HG02571 (cell line): ENCODE results near the gene SMIM23.

Experiments used
- ATAC-seq: cut with Tn5 transposase; IDR thresholded peaks from one replicate; pipeline ENCODE4 v1.9.1; 2021; ENCODE audit warnings: mild to moderate bottlenecking, moderate library complexity; ENCODE audit not compliant: unreplicated experiment

Gene SMIM23

DNA sequence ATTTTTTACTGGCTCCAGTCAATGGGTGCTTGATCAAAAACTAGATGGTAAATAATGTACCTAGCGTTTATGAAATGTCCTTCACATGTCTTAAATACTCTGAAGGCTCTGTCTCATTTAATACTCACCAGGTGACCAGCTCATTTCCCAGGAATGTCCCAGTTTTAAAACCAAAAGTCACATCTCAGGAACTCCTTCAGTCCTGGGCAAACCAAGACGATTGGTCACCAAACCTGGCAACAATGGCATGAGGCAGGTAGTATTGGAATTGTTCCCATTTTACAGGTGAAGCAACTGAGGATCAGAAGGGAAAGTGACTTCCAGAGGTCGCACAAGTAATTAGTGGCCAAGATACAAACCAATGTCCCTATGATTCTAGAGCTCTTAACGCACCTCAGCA, 27.7 kb downstream of the SMIM23 start:
- no peak for ATAC-seq

DNA sequence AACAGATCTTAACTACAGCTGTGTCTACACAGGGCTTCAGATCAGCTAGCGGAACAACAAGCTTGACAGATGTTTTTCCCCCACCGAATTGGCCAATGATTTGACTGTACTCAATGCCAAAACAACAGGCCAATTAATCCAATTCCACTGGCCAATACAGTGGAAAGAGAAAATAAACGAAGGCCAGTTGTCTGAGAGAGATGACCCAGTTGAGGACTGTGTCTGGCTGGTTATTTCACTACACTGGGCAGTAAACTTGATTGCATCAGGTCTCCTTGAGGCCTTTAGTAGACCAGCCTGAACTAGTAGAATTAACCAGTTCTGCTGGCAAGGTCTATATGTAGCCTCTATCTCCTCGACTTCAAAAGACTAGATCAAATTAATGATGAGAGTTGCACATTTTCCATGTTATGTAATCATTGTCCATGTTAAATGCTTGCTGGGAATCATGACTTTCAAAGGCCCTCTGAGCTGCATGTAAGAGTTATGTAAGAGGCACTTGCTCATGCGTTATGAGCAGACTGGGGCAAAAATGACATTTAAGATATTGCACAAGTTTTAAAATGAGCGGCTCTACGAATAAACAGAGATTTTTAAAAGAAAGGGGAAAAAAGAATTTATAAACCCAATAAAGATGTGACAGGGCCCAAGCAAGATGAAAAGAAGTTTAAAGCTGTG, 28.3 kb downstream of the SMIM23 start:
- no peak for ATAC-seq

DNA sequence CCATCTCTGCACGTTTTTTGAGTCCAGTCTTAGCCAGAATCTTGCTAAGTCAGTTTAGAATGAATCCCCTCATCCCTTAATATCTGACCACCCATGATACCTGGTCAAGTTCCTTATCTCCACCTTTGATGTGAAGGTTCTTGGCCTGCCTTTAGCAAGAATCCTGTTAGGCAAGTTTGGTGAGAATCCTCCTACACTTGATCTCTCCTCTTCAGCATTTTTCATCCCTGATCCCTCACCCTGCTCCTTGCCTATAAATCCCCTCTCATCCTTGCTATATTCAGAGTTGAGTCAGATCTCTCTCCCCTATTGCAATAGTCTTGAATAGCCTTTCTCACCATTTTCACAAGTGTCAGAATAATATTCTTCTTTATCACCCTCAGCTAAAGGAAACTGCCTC, 31.0 kb downstream of the SMIM23 start:
- no peak for ATAC-seq

DNA sequence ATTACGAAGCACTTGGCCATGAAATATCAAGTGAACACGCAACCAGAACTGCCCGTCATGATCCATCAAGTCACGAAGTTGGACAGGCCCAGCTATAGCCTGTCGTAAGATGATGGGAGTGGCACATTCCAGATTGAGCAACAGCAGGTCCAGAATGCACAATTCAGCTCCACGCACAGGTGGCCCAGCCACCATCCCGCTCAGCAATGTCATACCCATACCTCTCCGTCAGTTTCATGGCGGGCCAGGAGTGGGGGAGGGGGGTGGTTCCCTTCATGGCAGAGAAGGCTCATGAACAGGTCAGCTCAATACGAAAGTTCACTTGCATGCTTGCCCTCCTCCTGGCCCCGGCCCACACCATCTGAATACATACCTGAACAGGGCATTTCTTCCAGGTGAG, 34.9 kb downstream of the SMIM23 start:
- ATAC-seq: no peak

DNA sequence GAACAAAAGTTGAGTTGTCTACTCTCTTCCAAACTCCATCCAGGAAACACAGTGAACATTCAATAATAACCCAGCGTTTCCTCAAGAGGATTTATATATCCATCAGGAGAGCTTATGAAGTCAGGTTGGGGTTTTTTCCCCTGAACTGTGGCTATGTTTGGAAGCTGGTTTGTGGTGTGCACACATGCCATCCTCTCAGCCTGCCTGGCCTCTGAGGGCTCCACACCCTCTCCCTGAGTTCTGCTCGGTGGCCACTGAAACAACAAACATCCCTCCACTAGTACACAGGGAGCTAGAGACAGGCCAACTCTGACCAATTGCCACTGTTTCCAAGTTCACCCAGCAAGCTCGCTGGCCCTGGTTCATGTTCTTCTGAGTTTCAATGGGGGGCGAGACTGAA, 35.7 kb downstream of the SMIM23 start:
- ATAC-seq: no peak

DNA sequence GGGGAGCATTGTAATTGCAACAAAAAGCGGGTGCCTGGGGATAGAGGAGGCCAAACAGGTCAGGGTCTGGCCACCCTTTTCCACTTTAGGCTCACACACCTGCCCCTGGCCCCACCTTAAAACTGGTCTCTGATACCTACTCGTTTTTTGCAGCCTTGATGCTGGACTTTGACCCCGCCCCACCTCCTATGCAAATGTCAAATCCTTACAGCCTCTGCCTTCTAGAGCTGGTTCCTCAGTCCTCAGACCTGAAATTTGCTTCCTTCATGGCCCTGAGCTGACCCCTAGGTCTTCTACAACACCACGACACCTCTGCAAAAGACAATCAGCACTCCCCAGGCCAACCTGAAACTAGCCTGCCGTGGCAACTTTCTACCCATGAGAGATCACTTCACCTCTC, 37.7 kb downstream of the SMIM23 start:
- no peak for ATAC-seq

DNA sequence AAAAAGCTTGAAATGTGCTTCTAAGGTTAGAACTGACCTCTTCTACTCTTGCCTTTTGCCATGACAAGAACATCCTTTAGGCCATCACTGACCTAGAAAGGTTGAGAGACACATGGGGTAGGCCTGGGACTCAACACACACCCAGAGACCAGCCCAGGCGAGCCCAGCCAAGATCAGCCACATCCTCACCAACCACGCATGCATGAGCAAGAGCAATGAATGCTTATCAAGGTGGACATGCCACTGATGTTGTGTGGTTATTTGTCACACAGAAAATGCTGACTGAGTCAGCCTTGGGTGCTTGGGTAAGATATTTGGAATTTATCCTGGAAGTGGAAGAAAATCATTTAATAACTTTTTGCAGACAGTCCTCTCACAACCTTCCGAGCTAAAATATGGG, 39.4 kb downstream of the SMIM23 start:
- ATAC-seq: no peak

DNA sequence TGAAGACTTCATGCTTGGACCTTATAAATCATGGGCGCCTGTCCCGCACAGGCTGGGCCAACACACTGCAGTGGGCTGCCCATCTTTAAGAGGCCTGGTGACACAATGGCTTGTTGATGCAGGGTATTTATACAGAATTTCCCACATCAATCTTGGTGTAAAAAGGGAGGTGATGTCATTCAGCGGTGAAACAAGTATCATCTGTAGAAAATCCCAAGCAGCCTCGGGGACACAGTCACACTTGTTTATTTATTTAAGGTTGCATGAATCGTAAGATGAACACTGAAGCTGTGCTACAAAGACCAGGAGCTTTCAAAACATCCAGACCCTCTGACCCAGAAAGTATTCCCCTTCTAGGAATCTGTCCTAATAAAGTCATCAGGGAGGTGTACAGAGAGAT, 40.5 kb downstream of the SMIM23 start:
- ATAC-seq: no peak

DNA sequence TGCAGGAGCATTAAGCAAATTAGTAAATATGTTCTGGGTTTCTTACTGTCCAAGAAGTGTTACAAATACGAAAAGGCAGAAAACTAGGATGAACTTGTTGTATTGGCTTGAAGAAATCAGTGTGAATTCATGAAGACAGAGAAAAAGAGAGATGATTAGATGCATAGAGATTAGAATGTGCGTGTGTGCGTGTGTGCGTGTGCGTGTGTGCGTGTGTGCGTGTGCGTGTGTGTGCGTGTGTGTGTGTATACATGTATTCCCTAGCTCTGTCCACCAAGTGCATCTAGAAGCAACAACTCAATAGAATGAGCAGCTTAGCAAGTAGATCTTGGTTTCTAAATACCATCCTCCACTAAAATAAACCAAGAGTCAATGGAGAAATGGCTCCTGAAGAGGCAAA, 41.5 kb downstream of the SMIM23 start:
- no peak for ATAC-seq

DNA sequence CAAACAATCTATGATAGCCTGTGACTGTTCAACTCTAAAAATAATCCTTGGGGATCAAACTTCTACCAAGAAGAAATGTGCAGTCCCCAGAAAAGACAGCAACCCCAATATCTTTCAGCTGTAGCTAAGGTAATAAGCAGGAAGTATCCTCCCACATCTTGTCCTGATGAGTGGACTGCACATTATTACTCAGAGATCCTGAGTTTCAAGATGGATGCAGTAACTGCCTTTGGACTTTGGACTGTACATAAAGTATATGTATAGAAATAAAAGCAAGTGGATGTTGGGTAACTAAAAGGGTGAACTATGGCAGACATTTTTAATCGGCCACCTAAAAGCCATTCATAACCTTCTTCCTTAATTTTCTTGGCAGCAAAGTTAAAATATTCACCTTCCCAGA, 45.1 kb downstream of the SMIM23 start:
- no peak for ATAC-seq

DNA sequence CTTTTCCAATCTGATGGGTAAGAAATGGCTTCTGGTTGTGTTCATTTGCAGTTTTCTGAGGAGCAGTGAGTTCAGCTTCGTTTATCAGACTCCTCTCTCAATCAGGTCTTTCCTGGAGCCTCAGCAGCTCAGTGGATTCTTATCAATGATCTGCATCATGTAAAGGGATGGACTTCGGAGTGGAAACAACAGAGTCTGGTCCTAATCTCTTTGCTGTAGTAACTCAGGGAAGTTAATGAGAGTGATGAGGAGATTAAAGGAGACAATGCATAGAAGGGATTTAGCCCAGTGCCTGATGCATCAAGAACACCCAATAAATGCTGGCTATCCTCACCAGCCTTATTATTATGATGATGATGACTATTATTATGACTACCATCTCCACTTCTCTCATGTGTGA, 47.2 kb downstream of the SMIM23 start:
- ATAC-seq: no peak

DNA sequence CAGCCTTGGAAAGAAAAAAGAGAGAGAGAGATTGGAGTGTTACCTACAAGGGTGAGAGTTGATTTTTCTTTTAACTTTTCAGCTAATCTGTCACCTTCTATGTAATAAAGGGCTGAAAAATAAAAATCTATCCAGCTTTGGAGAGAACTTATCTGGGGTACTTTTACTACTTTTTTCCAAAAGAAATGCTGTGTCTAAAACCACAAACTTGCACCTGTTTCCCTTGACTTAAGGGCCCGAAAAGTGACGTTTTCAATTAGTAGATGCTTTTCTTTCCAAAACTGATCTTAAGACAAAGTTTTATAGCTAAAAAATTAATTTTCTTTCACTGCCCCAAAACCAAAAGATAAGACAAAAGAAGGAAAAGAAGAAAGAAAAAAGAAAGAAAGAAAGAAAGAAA, 48.8 kb downstream of the SMIM23 start:
- no peak for ATAC-seq

DNA sequence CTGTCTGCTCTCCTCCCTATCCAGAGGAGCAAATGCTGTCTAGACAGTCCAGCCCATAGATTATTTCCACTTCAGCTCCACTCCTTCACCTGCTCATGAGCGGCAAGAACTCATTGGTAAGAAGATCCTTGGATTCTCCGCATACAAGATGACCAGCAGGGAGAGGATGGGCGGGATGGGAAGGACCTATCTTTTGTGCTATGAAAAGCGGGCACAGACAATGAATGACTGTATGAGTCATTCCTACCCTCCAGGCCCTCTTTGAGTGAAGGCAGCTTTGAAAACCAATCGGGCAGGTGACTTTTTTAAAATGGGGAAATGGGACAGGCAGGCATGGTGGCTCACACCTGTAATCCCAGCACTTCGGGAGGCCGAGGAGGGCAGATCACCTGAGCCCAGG, 49.4 kb downstream of the SMIM23 start:
- no peak for ATAC-seq

DNA sequence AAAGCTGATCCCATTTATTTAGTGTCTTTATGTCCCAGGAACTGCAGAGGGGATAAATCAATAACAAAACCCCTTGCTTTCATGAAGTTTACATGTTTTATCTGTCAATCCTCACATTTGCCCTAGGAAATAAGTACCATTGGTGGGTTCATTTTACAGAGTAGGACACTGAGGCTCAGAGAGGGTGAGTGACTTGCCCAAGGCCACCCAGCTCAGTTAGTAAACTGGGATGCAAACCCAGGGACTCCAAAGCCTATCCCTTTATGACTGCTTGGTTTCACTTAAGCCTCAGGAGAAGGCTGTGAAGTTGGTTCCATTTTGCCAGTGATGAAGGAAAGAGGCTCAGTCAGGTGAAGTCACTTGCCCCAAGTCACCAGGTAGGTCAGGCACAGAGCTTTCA, 51.9 kb downstream of the SMIM23 start:
- ATAC-seq: no peak

DNA sequence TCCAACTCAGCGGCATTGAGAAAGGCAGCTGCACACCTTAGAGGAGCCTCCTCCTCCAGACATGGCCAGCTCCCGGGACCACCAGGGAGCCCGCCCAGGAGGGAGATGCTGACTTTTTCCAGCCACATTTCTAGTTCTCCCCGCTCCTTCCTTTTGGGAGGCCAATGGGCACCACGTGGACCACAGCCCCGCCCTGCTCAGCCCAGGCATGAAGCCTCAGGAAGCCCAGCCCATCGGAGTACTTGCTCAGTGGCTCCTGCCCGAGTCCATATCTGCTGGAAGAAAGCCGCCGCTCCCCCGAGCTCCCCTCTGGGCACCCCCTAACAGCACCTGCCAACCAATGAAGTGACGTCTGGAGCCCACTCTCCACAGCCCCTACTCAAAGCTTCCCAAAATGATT, 52.4 kb downstream of the SMIM23 start:
- no peak for ATAC-seq

DNA sequence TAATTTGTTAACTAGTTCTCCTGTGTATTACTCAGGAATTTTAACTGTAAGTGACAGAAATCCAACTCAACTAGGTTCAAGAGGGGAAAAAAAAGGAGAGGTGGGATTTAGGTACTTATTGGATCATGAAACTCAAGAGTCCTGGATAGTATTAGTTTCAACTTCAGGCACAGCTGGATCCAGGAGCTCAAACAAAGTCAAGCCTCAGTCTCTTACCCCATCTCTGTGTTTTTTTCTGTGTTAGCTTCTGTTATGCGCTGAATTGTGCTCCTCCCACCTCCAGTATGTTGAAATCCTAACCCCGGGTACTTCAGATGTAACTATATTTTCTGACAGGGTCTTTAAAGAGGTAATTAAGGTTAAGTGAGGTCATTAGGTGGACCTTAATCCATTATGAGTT, 53.5 kb downstream of the SMIM23 start:
- no peak for ATAC-seq

DNA sequence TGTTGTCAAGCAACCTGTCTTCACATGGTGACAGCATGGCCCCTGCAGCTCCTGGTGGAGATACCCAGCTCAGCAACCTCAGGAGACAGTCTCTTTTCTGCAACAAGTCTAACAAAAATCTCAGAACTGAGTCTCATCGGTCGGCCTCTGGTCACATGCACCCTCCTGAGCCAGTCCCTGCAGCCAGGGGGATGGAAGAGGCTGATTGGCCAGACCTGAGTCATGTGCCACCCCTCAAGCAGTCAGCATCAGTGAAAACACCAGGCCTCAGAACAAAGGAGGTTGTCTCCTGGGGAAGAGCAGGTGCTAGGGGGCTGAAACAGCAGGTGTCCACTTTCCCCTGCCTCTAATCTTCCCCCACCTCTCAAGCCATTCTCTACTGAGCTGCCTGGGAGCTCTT, 54.4 kb downstream of the SMIM23 start:
- no peak for ATAC-seq
